ENCODE results near the gene SSH2. TPM values are rescaled to one million over a fixed set of nuclear protein-coding genes. Genes with fewer than 3 reads are reported as not detected.

SSH2 gene
- total and polyA plus RNA-seq, 2 of the 13 experiments (the other 11 are each of a cell fraction or from before 2014, with no cell fraction given): 6.0 to 6.4 TPM

GRCh38 chr17:29617481-29618271 lies 312.4 kb downstream of the SSH2 start (continued):
- no peak for TF ChIP-seq GMEB2 (CRISPR knock-in tag; IDR thresholded peaks at IDR 0.05; ENCODE audit: low read depth)
- no peak for TF ChIP-seq MBNL3 (CRISPR knock-in tag; conservative IDR thresholded peaks at IDR 0.05)
- no peak for TF ChIP-seq HCFC1 (IDR thresholded peaks at IDR 0.05; ENCODE audit: low read depth, low read length)
- no peak for TF ChIP-seq FOXO4 (CRISPR knock-in tag; conservative IDR thresholded peaks at IDR 0.05)
- TF ChIP-seq CTCF (CRISPR knock-in tag; IDR thresholded peaks at IDR 0.05): peak; percentile 90
- TF ChIP-seq PLSCR1 (CRISPR knock-in tag; IDR thresholded peaks at IDR 0.05; ENCODE audit: borderline replicate concordance): no peak
- no peak for TF ChIP-seq TRIM22 (IDR thresholded peaks at IDR 0.05)
- TF ChIP-seq ZNF639 (CRISPR knock-in tag; conservative IDR thresholded peaks at IDR 0.05): no peak; the same call in 1 of the 2 replicates
- 0 out of 2 replicates have a peak, but pooled peaks have one; percentile 21 for TF ChIP-seq FOXJ3 (CRISPR knock-in tag; IDR thresholded peaks at IDR 0.05; ENCODE audit: borderline replicate concordance)
- TF ChIP-seq PCBP2 (optimal IDR thresholded peaks at IDR 0.05; ENCODE audit: low read depth, low read length, poor library complexity, severe bottlenecking): no peak
- no peak for TF ChIP-seq HIC2 (CRISPR knock-in tag; IDR thresholded peaks at IDR 0.05; ENCODE audit: low read depth)
- TF ChIP-seq ZBTB1 (CRISPR knock-in tag; IDR thresholded peaks at IDR 0.05; ENCODE audit: borderline replicate concordance): no peak
- TF ChIP-seq ZNF550 (CRISPR knock-in tag; IDR thresholded peaks at IDR 0.05; ENCODE audit: borderline replicate concordance): no peak
- TF ChIP-seq ZNF205 (CRISPR knock-in tag; IDR thresholded peaks at IDR 0.05): peak; percentile 18; the same call in 1 of the 2 replicates
- TF ChIP-seq ESRRA (CRISPR knock-in tag; IDR thresholded peaks at IDR 0.05; ENCODE audit: low read depth): no peak
- TF ChIP-seq NFYC (CRISPR knock-in tag; IDR thresholded peaks at IDR 0.05): no peak
- no peak for TF ChIP-seq ATF1 (CRISPR knock-in tag; IDR thresholded peaks at IDR 0.05)
- TF ChIP-seq HOXA7 (CRISPR knock-in tag; IDR thresholded peaks at IDR 0.05): no peak
- peak; percentile 46; the same call in 1 of the 2 replicates for TF ChIP-seq ADNP (CRISPR knock-in tag; IDR thresholded peaks at IDR 0.05)

All from HepG2 (cell line).